Caco-2 (cell line): Measurements from ENCODE around the gene PXK. TPM values are rescaled to one million over a fixed set of nuclear protein-coding genes. Genes with fewer than 3 reads are reported as not detected.

ENCODE experiments used
- BruUV-seq: library from RNA; stranded (reverse); fragments of 400-500 nt; replicated peaks from 2 replicates; lab custom pipeline; 2021; lab: Mats Ljungman, UMichigan
- CTCF ChIA-PET: fragments of 300-600 bp; sonication (Branson Sonifier 250); formaldehyde crosslinking; loops from one replicate; lab custom pipeline; 2022; ENCODE audit warnings: antibody characterized with exemption; lab: Charles Lee
- POLR2A ChIA-PET: fragments of 300-600 bp; sonication (Branson Sonifier 250); formaldehyde crosslinking; loops from one replicate; lab custom pipeline; 2022; ENCODE audit warnings: antibody characterized with exemption; lab: Charles Lee
- DNase-seq, 2 experiments: peaks; one replicate each; pipeline versions ENCODE4 v3.0.0 to v3.0.0-alpha.2; 2020 to 2022
- H3K27me3 ChIP-seq: replicated peaks from 2 replicates; pipeline ENCODE4 v1.6.0; 2011; ENCODE audit warnings: low read length; ENCODE audit not compliant: control insufficient read depth, insufficient read depth
- H3K36me3 ChIP-seq: 2 replicates; pipeline ENCODE4 v1.5.1; 2011; ENCODE audit warnings: low read length; ENCODE audit not compliant: control insufficient read depth, insufficient read depth
- H3K4me1 ChIP-seq: fragments of 250-450 bp; sonication (Bioruptor Pico); 2 replicates; pipeline ENCODE4 v1.5.1; 2020; ENCODE audit warnings: mild to moderate bottlenecking
- H3K4me3 ChIP-seq: 2 replicates; pipeline ENCODE4 v1.5.1; 2011; ENCODE audit warnings: low read depth, mild to moderate bottlenecking, control low read depth, low read length
- H3K9me3 ChIP-seq: fragments of 250-450 bp; sonication (Bioruptor Pico); 2 replicates; pipeline ENCODE4 v1.5.1; 2020; ENCODE audit warnings: mild to moderate bottlenecking, moderate library complexity
- H3K27ac Mint-ChIP-seq: one replicate; pipeline ENCODE4 v1.8.0; 2022; ENCODE audit warnings: mixed read lengths; ENCODE audit not compliant: unreplicated experiment
- H3K27me3 Mint-ChIP-seq: one replicate; pipeline ENCODE4 v1.8.0; 2022; ENCODE audit warnings: mixed read lengths; ENCODE audit not compliant: insufficient read depth, unreplicated experiment
- H3K36me3 Mint-ChIP-seq: one replicate; pipeline ENCODE4 v1.8.0; 2022; ENCODE audit warnings: mild to moderate bottlenecking, mixed read lengths; ENCODE audit not compliant: insufficient read depth, unreplicated experiment
- H3K4me1 Mint-ChIP-seq: one replicate; pipeline ENCODE4 v1.8.0; 2022; ENCODE audit warnings: low read depth, mixed read lengths; ENCODE audit not compliant: unreplicated experiment
- H3K4me3 Mint-ChIP-seq: one replicate; pipeline ENCODE4 v1.8.0; 2022; ENCODE audit warnings: mild to moderate bottlenecking, moderate library complexity, mixed read lengths; ENCODE audit not compliant: unreplicated experiment
- H3K9me3 Mint-ChIP-seq: one replicate; pipeline ENCODE4 v1.8.0; 2022; ENCODE audit warnings: mixed read lengths; ENCODE audit not compliant: unreplicated experiment
- intact Hi-C: fragments of 100-400 bp; cut with micrococcal nuclease; formaldehyde crosslinking; loops from one replicate; pipeline ENCODE4 v1.10.0; 2022; ENCODE audit not compliant: unreplicated experiment
- total RNA-seq: library from RNA; stranded (reverse); gene quantifications from 2 replicates; pipeline ENCODE4 v1.2.3, GENCODE V29; 2022
- TF ChIP-seq, protein P1 (sequence below), 2 experiments: fragments of 200-600 bp in 1 of 2; IDR thresholded peaks; 1 replicate in 1 of 2; 2 replicates in 1 of 2; pipeline versions ENCODE4 v1.5.1 to v1.8.0; 2011 to 2022; ENCODE audit warnings: antibody characterized with exemption in 1 of 2, control low read depth in 1 of 2, inconsistent platforms in 1 of 2, low read depth in 1 of 2, low read length in 1 of 2, mild to moderate bottlenecking in 1 of 2, moderate library complexity in 1 of 2; ENCODE audit not compliant: insufficient read depth in 1 of 2, severe bottlenecking in 1 of 2, unreplicated experiment in 1 of 2

PXK gene
- total RNA-seq, 1 experiment from 2014 or later, result 9.1 TPM

DNA sequence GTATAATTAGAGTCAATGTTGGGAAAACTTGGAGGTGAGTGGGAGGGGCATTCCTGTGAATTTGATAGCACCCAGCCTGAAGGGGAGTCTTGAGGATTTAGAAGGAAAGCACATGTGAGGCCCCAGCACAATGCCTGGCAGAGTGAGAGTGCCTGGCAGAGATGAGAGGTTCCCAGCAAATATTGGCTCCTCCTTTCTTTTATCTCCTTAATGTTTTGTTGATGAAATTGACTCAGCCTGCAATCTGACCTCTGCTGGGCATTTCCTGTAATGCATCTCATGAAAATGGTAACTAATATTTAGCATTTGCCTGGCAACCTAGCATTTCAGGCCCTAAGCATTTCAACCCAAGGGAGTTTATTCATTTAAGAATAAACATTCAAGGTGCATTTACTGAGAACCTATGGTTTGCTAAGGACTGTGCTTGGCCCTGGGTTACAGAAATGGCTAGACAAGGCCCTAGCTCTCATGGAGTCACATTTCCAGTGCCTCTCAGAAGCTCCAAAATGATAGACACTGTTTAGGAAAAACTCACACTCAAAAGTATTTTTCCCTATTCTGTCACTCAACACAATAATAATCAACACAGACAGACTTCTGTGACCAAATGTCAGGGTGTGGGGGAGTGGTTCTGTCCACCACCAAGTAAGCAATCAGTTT, 82.0 kb downstream of the PXK start:
- CTCF ChIA-PET, result interaction anchor here (1.4 to 1.9 kb wide), 3 partner anchors 79 to 227 kb away, joined by 4 to 5 read pairs (median 4); no protein-coding TSS in a partner anchor
- TF ChIP-seq, protein P1, sequence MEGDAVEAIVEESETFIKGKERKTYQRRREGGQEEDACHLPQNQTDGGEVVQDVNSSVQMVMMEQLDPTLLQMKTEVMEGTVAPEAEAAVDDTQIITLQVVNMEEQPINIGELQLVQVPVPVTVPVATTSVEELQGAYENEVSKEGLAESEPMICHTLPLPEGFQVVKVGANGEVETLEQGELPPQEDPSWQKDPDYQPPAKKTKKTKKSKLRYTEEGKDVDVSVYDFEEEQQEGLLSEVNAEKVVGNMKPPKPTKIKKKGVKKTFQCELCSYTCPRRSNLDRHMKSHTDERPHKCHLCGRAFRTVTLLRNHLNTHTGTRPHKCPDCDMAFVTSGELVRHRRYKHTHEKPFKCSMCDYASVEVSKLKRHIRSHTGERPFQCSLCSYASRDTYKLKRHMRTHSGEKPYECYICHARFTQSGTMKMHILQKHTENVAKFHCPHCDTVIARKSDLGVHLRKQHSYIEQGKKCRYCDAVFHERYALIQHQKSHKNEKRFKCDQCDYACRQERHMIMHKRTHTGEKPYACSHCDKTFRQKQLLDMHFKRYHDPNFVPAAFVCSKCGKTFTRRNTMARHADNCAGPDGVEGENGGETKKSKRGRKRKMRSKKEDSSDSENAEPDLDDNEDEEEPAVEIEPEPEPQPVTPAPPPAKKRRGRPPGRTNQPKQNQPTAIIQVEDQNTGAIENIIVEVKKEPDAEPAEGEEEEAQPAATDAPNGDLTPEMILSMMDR (IDR thresholded peaks at IDR 0.05; ENCODE audit: insufficient read depth in 1 of 2, low read depth in 1 of 2, low read length in 1 of 2, severe bottlenecking in 1 of 2, unreplicated experiment in 1 of 2), result peak; percentile 71 to 74
- no peaks in the 10 kb centered on the region for H3K9me3 ChIP-seq
- peak in 1 of 2 experiments; percentile 54 for DNase-seq
- no peak overlapping the region for H3K4me3 Mint-ChIP-seq
- intact Hi-C loops, result loop anchor here (1.0 kb wide), 3 partner anchors 81 to 227 kb away; no protein-coding TSS in a partner anchor
- H3K4me1 Mint-ChIP-seq, result peaks cover 19% of the 10 kb centered on the region
- H3K36me3 ChIP-seq, result no peaks in the 10 kb centered on the region
- no peaks in the 10 kb centered on the region for H3K27me3 ChIP-seq
- no peak overlapping the region for H3K27ac Mint-ChIP-seq
- peaks cover 5% of the 10 kb centered on the region for H3K36me3 Mint-ChIP-seq
- no peaks in the 10 kb centered on the region for H3K27me3 Mint-ChIP-seq
- no peak overlapping the region for H3K4me3 ChIP-seq
- BruUV-seq, result no TSS peak
- POLR2A ChIA-PET, result no interaction called here
- H3K4me1 ChIP-seq, result peaks cover 44% of the 10 kb centered on the region
- H3K9me3 Mint-ChIP-seq, result no peaks in the 10 kb centered on the region

DNA sequence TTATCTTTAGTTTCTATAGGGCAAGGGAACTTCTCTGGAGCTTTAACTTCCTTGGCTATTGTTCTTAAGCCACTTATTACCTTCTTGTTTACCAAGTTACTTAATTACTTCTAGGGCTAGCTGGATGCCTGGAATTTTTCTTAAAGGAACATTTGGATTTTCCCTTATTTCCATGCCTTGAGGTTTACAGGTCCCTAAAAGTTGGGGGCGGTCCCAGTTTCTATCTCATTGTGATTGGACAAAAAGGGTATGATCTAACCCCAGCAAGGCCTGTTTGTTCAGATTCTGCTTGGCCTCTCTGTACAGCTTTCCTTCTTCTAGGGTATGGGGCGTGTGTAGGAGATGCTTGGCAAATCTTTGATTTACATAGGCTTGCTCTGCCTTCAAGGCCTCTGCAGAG, 83.5 kb downstream of the PXK start:
- no peaks in the 10 kb centered on the region for H3K36me3 ChIP-seq
- no peak overlapping the region for H3K4me3 ChIP-seq
- no TSS peak for BruUV-seq
- ChIA-PET CTCF (interaction anchor here (0.7 to 1.9 kb wide), 8 partner anchors 62 to 250 kb away, joined by 3 to 7 read pairs (median 4); partner anchors contain the start of gene KCTD6), POLR2A (interaction anchor here (1.1 kb wide), 1 partner anchor 110 kb away, joined by 5 read pairs; the partner anchor contains the start of genes HTD2 and RPP14)
- Mint-ChIP-seq H3K27me3 (no peaks in the 10 kb centered on the region), H3K27ac (peak overlapping the region; percentile 42), H3K4me1 (peaks cover 19% of the 10 kb centered on the region), H3K4me3 (no peak overlapping the region), H3K36me3 (peaks cover 8% of the 10 kb centered on the region), H3K9me3 (no peaks in the 10 kb centered on the region)
- H3K27me3 ChIP-seq, result no peaks in the 10 kb centered on the region
- peaks cover 44% of the 10 kb centered on the region for H3K4me1 ChIP-seq
- peak; percentile 66 to 79 for DNase-seq
- intact Hi-C loops, result no loop called here
- no peaks in the 10 kb centered on the region for H3K9me3 ChIP-seq
- TF ChIP-seq, protein P1 (IDR thresholded peaks at IDR 0.05; ENCODE audit: insufficient read depth in 1 of 2, low read depth in 1 of 2, low read length in 1 of 2, severe bottlenecking in 1 of 2, unreplicated experiment in 1 of 2), result no peak

DNA sequence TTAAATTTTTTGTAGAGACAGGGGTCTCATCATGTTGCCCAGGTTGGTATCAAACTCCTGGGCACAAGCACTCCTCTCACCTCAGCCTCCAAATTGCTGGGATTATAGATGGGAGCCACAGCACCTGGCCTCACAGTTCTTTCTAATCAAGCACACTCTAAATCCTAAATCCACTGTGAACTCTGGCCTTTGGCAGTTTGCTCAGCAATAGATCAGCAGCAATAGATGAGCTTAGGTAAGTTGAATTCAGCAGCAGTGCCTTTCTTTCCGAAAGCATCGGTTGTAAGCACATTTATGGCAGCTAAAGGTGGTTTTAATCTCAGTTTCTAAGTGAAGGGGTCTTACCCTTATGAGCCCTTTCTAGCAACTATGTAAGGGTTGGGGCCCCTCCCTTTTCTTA, 84.4 kb downstream of the PXK start:
- no peaks in the 10 kb centered on the region for H3K27me3 ChIP-seq
- DNase-seq, result no peak
- ChIA-PET POLR2A (interaction anchor here (0.9 kb wide), 1 partner anchor 99 kb away, joined by 4 read pairs; no protein-coding TSS in a partner anchor), CTCF (no interaction called here)
- BruUV-seq, result no TSS peak
- no peaks in the 10 kb centered on the region for H3K9me3 ChIP-seq
- Mint-ChIP-seq H3K36me3 (peaks cover 14% of the 10 kb centered on the region), H3K4me3 (peak overlapping the region; percentile 11), H3K9me3 (no peaks in the 10 kb centered on the region), H3K4me1 (peaks cover 19% of the 10 kb centered on the region), H3K27me3 (no peaks in the 10 kb centered on the region), H3K27ac (no peak overlapping the region)
- TF ChIP-seq, protein P1 (IDR thresholded peaks at IDR 0.05; ENCODE audit: insufficient read depth in 1 of 2, low read depth in 1 of 2, low read length in 1 of 2, severe bottlenecking in 1 of 2, unreplicated experiment in 1 of 2), result no peak
- intact Hi-C loops, result no loop called here
- H3K36me3 ChIP-seq, result no peaks in the 10 kb centered on the region; the same call in 1 of the 2 replicates
- H3K4me1 ChIP-seq, result peaks cover 44% of the 10 kb centered on the region
- no peak overlapping the region for H3K4me3 ChIP-seq
